HK-2 (cell line): ENCODE results near the gene MPEG1.

Experiments used
- DNase-seq: peaks from one replicate; pipeline ENCODE4 v3.0.0-alpha.2; 2018; ENCODE audit not compliant: unreplicated experiment

Gene MPEG1

GRCh38 chr11:59212744-59213631, at the start of gene MPEG1:
Gene MPEG1, minus strand, starts transcription at chr11:59212927. Its CDS starts 62 bp downstream, at chr11:59212865.
- DNase-seq, result no peak

GRCh38 chr11:59262177-59262818, 49.6 kb upstream of the MPEG1 start:
- no peak for DNase-seq

- DNase-seq, result no peak
These were observed 48.4 kb upstream of the MPEG1 start for GRCh38 chr11:59261150-59261549.

- DNase-seq, result no peak
These were observed 47.2 kb upstream of the MPEG1 start for GRCh38 chr11:59259867-59260475.

GRCh38 chr11:59259047-59259446, 46.3 kb upstream of the MPEG1 start:
- no peak for DNase-seq

- no peak for DNase-seq
These were observed 42.6 kb upstream of the MPEG1 start for GRCh38 chr11:59255281-59255680.

- DNase-seq, result no peak
These were observed 41.6 kb upstream of the MPEG1 start for GRCh38 chr11:59254286-59254685.

- no peak for DNase-seq
These were observed 40.3 kb upstream of the MPEG1 start for GRCh38 chr11:59253001-59253400.

- no peak for DNase-seq
These were observed 36.8 kb upstream of the MPEG1 start for GRCh38 chr11:59249535-59249934.

GRCh38 chr11:59247531-59248227, 35.0 kb upstream of the MPEG1 start:
- DNase-seq, result no peak

GRCh38 chr11:59243633-59244032, 30.9 kb upstream of the MPEG1 start:
- no peak for DNase-seq

- no peak for DNase-seq
These were observed 27.6 kb upstream of the MPEG1 start for GRCh38 chr11:59240322-59240721.

- DNase-seq, result no peak
These were observed 13.7 kb upstream of the MPEG1 start for GRCh38 chr11:59226396-59226795.

GRCh38 chr11:59225017-59225416, 12.3 kb upstream of the MPEG1 start:
- DNase-seq, result no peak

- DNase-seq, result no peak
These were observed 11.7 kb upstream of the MPEG1 start for GRCh38 chr11:59224351-59224928.

- no peak for DNase-seq
These were observed 10.9 kb upstream of the MPEG1 start for GRCh38 chr11:59223611-59224010.

GRCh38 chr11:59223177-59223576, 10.4 kb upstream of the MPEG1 start:
- no peak for DNase-seq

GRCh38 chr11:59222464-59223060, 9.8 kb upstream of the MPEG1 start:
- no peak for DNase-seq

- DNase-seq, result no peak
These were observed 8.7 kb upstream of the MPEG1 start for GRCh38 chr11:59221441-59221840.

GRCh38 chr11:59219836-59220235, 7.1 kb upstream of the MPEG1 start:
- no peak for DNase-seq

GRCh38 chr11:59218893-59219292, 6.2 kb upstream of the MPEG1 start:
- DNase-seq, result no peak
